GM21381 (cell line): ENCODE measurements around the gene WDR48.
A peak's percentile ranks its signal among the peaks of the same experiment; 100 is the strongest.

Source experiments
- ATAC-seq: cut with Tn5 transposase; IDR thresholded peaks from one replicate; pipeline ENCODE4 v1.9.1; 2021; ENCODE audit warnings: mild to moderate bottlenecking, moderate library complexity; ENCODE audit not compliant: unreplicated experiment

The WDR48 gene

DNA sequence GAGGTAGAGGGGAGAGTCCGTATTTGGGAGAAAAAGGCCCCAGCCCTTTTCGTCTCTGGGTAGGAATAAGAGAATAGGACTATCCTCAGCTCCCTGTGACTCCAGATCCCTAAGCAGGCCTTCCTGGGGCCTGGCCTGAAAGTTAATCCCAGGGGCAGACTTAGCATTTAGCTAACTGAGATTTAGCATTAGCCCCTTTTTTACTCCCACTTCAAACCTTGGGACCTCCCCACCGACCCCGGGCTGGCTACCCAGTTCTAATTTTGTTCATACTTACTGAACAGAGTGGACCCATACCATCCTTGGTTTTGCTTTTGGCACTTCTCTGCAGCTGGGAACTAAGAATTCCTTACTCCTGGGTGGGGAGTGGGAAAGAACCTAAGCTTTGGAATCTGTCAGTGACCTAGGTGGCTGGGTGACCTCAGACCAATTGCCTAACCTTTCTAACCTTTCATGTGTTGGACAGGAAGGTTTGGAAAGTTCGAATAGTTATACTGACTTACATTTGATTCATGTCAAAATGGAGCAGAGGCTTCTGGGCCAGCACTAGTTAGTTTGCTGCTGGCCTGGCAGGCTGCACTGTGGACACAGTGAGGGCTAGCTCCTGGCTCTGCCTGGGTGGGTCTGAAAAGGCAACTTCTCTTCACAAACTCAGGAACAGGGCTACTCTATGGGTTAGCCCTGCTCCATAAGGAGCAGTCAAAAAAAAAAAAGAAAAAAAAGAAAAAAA lies 67.3 kb downstream of the WDR48 start:
- ATAC-seq: no peak

DNA sequence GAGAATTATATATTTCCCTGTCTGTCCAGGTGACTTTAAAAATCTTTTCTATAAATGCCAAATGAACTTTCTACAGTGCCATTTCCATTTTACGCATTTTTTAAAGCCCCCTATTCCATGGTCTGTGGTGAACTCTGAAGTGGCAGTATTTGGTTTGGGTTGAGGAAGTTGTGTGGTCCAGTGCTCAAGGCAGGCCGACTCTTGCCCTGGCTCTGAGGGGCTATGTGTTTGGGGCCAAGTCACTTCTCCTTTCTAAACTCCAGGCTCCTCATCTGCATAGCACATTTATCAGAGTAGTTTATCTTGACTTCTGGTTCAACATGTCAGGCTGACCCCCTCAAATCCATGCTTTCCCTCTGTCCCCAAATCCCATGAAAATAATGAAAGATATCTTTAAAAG lies 69.8 kb downstream of the WDR48 start:
- ATAC-seq: no peak

- peak; percentile 51 for ATAC-seq
Observed at GRCh38 chr3:39122813-39123212, 71.0 kb downstream of the WDR48 start.

DNA sequence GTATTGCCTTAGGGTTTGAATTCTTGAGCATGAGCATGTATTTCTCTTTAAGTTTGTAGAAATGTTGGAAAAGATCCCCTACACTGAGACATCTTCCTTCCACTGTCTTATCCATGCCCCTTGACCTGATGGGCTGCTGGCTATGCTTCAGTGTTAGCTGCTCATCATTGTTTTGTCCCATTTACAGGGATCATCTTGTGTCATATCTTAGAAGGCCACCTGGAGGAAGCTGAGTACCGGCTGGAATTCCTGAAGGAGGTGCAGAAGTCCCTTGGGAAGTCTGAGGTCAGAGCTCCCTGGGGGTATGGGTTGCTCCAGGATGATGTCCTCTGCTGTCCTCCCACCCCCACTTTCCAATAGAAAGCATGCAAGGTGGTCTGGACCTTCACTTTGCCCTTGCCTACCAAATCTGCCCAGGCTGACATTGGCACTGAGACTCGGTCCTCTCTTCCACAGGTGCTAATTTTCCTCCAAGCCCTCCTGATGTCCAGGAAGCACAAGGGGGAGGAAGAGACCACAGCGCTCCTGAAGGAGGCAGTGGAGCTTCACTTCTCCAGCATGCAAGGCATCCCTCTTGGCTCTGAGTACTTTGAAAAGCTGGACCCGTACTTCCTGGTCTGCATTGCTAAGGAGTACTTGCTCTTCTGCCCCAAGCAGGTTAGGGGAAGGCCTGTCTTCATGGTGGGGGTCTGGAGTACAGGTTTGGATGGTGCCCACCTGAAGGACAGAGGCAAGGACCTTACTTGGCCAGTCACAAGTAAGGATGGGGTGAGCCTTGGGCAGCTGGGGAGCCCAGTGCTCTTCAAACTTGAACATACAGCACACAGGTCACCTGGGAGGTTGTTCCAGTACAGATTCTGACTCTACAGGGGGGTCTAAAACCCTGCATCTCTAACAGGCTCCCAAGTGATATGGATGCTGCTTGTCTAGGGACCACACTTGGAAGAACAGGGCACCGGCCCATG lies 73.3 kb downstream of the WDR48 start:
- ATAC-seq: no peak

- ATAC-seq: no peak
Observed at GRCh38 chr3:39125841-39126500, 74.2 kb downstream of the WDR48 start.

- no peak for ATAC-seq
Observed at GRCh38 chr3:39126532-39127071, 74.8 kb downstream of the WDR48 start.

DNA sequence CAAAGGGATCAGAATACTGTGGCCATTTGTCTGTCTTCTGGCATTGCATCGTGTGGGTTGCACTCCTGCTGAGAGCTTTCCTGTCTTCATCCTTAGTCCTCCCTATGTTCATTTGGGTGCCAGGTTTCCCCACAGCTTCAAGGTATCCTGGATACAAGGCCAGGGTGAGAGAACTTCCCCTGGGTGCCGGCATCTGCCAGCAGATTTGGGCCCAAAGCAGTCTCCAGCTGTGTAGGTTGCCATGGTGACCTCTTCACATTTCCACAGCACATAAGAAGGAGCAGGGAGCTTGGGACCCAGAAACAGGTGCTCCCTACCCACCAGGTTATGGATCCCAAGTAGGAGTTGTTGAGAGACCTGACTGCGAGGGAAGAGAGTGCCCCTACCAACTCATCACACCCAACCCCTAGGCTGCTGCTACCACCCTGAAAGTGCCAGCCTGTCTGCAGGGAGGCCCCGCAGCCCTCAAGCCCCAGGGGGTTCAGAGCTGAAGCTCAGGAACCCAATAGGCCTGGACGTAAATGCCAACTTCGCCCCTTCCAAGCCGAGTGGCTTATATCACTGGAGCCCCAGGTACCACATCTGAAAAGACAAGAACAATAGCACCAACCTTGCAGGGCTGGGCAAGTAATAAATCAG lies 75.6 kb downstream of the WDR48 start:
- no peak for ATAC-seq

DNA sequence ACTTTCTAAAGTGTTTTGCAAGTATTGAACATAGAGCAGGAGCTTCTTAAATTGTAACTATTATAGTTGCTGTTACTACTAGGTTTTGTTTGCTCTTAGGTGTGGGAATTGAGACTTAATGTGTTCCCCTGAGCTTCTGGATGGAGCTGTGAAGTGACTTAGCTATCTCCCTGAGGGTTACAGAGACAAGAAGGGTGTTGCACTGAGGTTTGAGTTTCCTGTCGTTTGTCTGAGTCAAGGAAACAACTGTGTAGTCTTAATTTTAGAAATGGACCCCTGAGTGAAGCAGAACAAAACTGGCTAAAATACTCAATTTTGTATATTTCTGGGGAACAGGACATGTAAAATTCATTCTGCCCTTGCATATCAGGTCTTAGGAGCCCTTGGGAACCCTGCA lies 76.1 kb downstream of the WDR48 start:
- no peak for ATAC-seq

- ATAC-seq: no peak
Observed at GRCh38 chr3:39128951-39129350, 77.1 kb downstream of the WDR48 start.

DNA sequence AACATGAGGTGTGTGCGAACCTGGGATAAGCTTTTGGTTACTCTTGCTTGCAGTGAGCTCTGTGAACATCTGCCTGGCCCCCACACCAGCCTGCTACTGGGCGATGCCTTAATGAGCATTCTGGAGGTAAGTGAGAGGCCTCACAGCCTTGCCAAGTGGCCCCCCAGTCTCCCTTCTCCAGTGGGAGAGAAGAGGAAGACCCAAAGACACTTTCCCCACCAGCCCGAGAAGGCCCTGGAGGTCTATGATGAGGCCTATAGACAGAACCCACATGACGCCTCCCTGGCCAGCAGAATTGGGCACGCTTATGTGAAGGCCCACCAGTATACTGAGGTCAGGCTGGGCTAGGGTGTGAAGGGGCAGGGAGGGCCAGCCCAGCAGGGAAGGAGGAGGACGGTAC lies 78.2 kb downstream of the WDR48 start:
- no peak for ATAC-seq

DNA sequence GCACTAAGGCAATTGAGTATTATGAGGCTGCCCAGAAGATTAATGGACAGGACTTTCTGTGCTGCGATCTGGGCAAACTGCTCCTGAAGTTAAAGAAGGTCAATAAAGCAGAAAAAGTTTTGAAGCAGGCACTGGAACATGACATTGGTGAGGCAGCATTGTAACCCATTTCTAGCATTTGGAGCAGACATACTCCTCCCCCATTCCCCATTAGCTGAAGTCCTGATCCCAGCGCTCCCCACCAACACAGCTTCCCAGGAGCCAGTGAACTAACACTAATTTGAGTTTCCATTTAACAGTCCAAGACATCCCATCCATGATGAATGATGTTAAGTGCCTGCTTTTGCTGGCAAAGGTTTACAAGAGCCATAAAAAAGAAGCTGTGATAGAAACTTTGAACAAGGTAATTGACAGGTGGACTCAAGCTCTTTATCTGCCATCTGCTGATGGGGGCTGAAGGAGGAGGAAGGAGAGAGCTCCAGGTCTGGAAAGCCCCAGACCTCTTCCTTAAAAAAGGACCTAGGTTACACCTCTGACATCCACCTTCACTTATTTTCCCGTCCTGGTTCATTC lies 79.0 kb downstream of the WDR48 start:
- ATAC-seq: no peak

- ATAC-seq: no peak
Observed at GRCh38 chr3:39132096-39133092, 80.6 kb downstream of the WDR48 start.

GRCh38 chr3:39133093-39133490 lies 81.3 kb downstream of the WDR48 start:
- ATAC-seq: no peak

GRCh38 chr3:39133822-39134221 lies 82.0 kb downstream of the WDR48 start:
- ATAC-seq: no peak

DNA sequence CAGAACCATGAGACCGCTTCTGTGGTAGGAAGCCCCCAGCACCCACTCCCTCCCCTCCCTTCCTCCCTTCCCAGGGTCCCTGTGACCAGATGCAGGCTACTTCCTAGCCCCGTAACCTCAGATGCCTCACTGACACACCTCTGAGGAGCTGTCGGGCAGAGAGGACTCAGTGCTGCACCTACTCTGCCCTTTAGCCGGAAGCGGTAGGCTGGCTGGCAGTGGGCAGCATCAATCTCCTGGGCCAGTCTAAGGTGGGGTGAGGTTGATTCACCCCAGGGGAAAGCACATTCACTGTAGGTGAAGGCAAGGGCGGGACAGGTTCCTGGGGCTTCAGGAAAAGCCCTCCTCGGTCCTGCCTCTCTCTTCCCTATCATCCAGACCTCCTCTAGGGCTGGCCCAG lies 82.5 kb downstream of the WDR48 start:
- no peak for ATAC-seq

DNA sequence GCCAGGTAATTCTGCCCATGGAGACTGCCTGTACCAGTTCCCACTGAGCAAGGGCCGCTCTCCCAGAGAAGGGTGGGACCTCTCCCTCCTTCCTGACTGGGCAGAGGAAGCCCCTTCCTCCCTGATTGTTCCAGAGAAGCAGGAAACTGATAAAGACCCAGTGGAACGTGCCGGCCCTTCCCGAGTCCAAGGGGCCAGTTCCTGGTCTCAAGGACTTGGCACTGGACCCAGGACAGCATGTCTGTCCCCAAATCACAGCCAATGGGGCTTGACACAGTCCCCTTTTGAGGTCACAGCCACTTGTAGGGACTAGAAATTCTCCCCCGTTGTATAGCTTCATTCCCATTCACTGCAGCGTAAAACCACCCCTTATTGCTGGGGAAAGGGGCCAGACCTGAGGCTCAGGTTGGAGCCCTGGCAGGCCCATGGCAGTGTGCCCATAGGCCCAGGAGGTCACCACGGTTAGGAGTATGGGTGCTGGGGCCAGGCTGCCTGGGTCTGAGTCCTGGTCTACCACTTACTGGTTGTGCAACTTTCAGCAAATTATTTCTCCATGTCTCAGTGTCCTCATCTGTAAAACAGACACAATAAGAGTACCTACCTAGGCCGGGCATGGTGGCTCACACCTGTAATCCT lies 83.5 kb downstream of the WDR48 start:
- ATAC-seq: no peak

GRCh38 chr3:39136533-39137434 lies 85.0 kb downstream of the WDR48 start:
- ATAC-seq: no peak

- ATAC-seq: no peak
Observed at GRCh38 chr3:39137435-39137936, 85.7 kb downstream of the WDR48 start.
